Neural cell (in vitro differentiated cells): Measurements from ENCODE around the gene PDE11A. TPM values are rescaled to one million over a fixed set of nuclear protein-coding genes. Genes with fewer than 3 reads are reported as not detected.

Source experiments
- H2AFZ ChIP-seq: fragments of 200-600, 300-800 bp; sonication (generic), shearing (Covaris generic); 2 replicates; pipeline ENCODE4 v1.6.0; 2014; ENCODE audit warnings: low read depth, mild to moderate bottlenecking, antibody characterized with exemption, low read length, moderate library complexity
- H3F3A ChIP-seq: fragments of 200-600 bp; shearing (Covaris generic); 2 replicates; pipeline ENCODE4 v1.6.1; 2016; ENCODE audit warnings: mild to moderate bottlenecking, moderate library complexity, mixed read lengths, antibody characterized with exemption, low read length; ENCODE audit not compliant: insufficient read depth, poor library complexity, severe bottlenecking
- H3K27ac ChIP-seq: fragments of 200-600, 300-800 bp; sonication (generic), shearing (Covaris generic); 2 replicates; pipeline ENCODE4 v1.5.1; 2014; ENCODE audit warnings: mild to moderate bottlenecking, low read length, moderate library complexity
- H3K27me3 ChIP-seq: fragments of 300-800, 200-600 bp; sonication (generic), shearing (Covaris generic); 2 replicates; pipeline ENCODE4 v1.6.0; 2014; ENCODE audit warnings: mild to moderate bottlenecking, low read depth, low read length, moderate library complexity; ENCODE audit not compliant: insufficient read depth
- H3K36me3 ChIP-seq: fragments of 300-800, 200-600 bp; sonication (generic), shearing (Covaris generic); 2 replicates; pipeline ENCODE4 v1.5.1; 2014; ENCODE audit warnings: mild to moderate bottlenecking, antibody characterized with exemption, low read length, moderate library complexity; ENCODE audit not compliant: insufficient read depth
- H3K4me2 ChIP-seq: fragments of 300-800, 200-600 bp; sonication (generic), shearing (Covaris generic); 2 replicates; pipeline ENCODE4 v1.6.0; 2014; ENCODE audit warnings: mild to moderate bottlenecking, low read length
- H3K4me3 ChIP-seq: fragments of 300-800, 200-600 bp; sonication (generic), shearing (Covaris generic); 2 replicates; pipeline ENCODE4 v1.5.1; 2014; ENCODE audit warnings: mild to moderate bottlenecking, low read length, moderate library complexity
- H3K79me2 ChIP-seq: fragments of 200-600 bp; shearing (Covaris generic); replicated peaks from 2 replicates; pipeline ENCODE4 v1.6.0; 2014; ENCODE audit warnings: mild to moderate bottlenecking, low read length, moderate library complexity; ENCODE audit not compliant: insufficient read depth
- H3K9ac ChIP-seq: fragments of 300-800, 200-600 bp; sonication (generic), shearing (Covaris generic); 2 replicates; pipeline ENCODE4 v1.6.1; 2016; ENCODE audit warnings: mild to moderate bottlenecking, low read length, mixed read lengths
- H3K9me2 ChIP-seq: fragments of 200-600 bp; shearing (Covaris generic); 2 replicates; pipeline ENCODE4 v1.6.1; 2016; ENCODE audit warnings: mild to moderate bottlenecking, low read length, mixed read lengths; ENCODE audit not compliant: insufficient read depth
- H3K9me3 ChIP-seq: fragments of 200-600, 300-800 bp; sonication (generic), shearing (Covaris generic); 2 replicates; pipeline ENCODE4 v1.6.1; 2016; ENCODE audit warnings: mild to moderate bottlenecking, mixed run types, low read length, moderate library complexity, mixed read lengths
- H4K20me1 ChIP-seq: fragments of 200-600 bp; shearing (Covaris generic); 2 replicates; pipeline ENCODE4 v1.6.1; 2016; ENCODE audit warnings: mild to moderate bottlenecking, mixed run types; ENCODE audit not compliant: insufficient read depth
- CTCF ChIP-seq: fragments of 450-650 bp; IDR thresholded peaks from 2 replicates; pipeline ENCODE4 v1.5.1; 2014; ENCODE audit warnings: antibody characterized with exemption, mild to moderate bottlenecking, moderate library complexity; ENCODE audit not compliant: poor library complexity, severe bottlenecking
- EP300 ChIP-seq: fragments of 450-650 bp; conservative IDR thresholded peaks from 2 replicates; pipeline ENCODE4 v1.6.1; 2014; ENCODE audit warnings: antibody characterized with exemption, mild to moderate bottlenecking, moderate library complexity; ENCODE audit not compliant: poor library complexity, severe bottlenecking
- EZH2 ChIP-seq: fragments of 200-600, 300-800 bp; shearing (Covaris generic), sonication (generic); IDR thresholded peaks from 2 replicates; pipeline ENCODE4 v1.6.1; 2014; ENCODE audit warnings: antibody characterized with exemption, low read length, borderline replicate concordance, mild to moderate bottlenecking; ENCODE audit not compliant: insufficient read depth, poor library complexity, severe bottlenecking
- MXI1 ChIP-seq: fragments of 450-650 bp; conservative IDR thresholded peaks from 2 replicates; pipeline ENCODE4 v1.6.1; 2014; ENCODE audit warnings: antibody characterized with exemption, mild to moderate bottlenecking; ENCODE audit not compliant: poor library complexity, severe bottlenecking
- POLR2AphosphoS5 ChIP-seq: IDR thresholded peaks from 2 replicates; pipeline ENCODE4 v1.6.1; 2012
- RAD21 ChIP-seq: fragments of 450-650 bp; conservative IDR thresholded peaks from 2 replicates; pipeline ENCODE4 v1.6.1; 2014; ENCODE audit warnings: antibody characterized with exemption, mild to moderate bottlenecking, moderate library complexity
- REST ChIP-seq: IDR thresholded peaks from 2 replicates; pipeline ENCODE4 v1.6.1; 2012; ENCODE audit warnings: borderline replicate concordance
- SMC3 ChIP-seq: fragments of 450-650 bp; conservative IDR thresholded peaks from 2 replicates; pipeline ENCODE4 v1.6.1; 2014; ENCODE audit warnings: antibody characterized with exemption, mild to moderate bottlenecking, moderate library complexity; ENCODE audit not compliant: poor library complexity
- TAF1 ChIP-seq: IDR thresholded peaks from 2 replicates; pipeline ENCODE4 v1.6.1; 2012; ENCODE audit warnings: low read depth
- polyA plus RNA-seq: library from polyadenylated mRNA; depleted of rRNA; stranded (reverse); fragments of >200 nt; gene quantifications from 2 replicates; pipeline ENCODE4 v1.2.3, GENCODE V29; 2014

PDE11A gene
- polyA plus RNA-seq, 1 donor from 2014 or later = 0.89 TPM

- TF ChIP-seq CTCF (no peak), EZH2 (no peak), POLR2AphosphoS5 (no peak), TAF1 (no peak), EP300 (no peak), SMC3 (no peak), REST (no peak), MXI1 (no peak), RAD21 (no peak)
- Histone ChIP-seq H2AFZ (no peak overlapping the region), H3F3A (no peaks in the 10 kb centered on the region), H3K36me3 (no peaks in the 10 kb centered on the region), H4K20me1 (no peaks in the 10 kb centered on the region), H3K27me3 (no peaks in the 10 kb centered on the region), H3K9me3 (no peaks in the 10 kb centered on the region), H3K4me3 (no peak overlapping the region), H3K27ac (no peak overlapping the region), H3K9ac (no peak overlapping the region), H3K9me2 (no peaks in the 10 kb centered on the region), H3K4me2 (no peak overlapping the region), H3K79me2 (no peaks in the 10 kb centered on the region)
Observed at GRCh38 chr2:177641331-177641730, 431.2 kb downstream of the PDE11A start.

DNA sequence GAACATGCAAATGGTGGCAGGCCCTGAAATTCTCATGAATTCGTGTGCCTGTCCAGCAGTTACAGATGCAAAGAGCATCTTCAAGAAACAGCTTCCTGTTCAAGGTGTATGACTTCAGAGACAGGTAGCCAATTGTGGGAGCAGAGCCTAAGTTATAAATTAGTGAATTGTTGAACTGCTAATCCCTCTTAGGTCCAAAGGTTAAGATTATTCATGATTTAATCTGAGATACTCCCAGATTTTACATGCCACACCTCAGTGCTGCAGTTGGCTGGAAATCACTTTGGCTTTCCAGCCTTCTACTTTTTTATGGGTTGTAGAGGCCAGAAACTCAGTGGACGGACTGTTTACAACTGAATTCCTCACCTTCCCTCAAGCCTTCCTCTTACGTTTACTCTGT is 432.2 kb downstream of the PDE11A start:
- no peak for TF ChIP-seq RAD21
- no peak for TF ChIP-seq EZH2
- no peak for TF ChIP-seq POLR2AphosphoS5
- no peak for TF ChIP-seq SMC3
- no peak for TF ChIP-seq CTCF
- TF ChIP-seq TAF1 = no peak
- TF ChIP-seq REST = no peak
- no peak for TF ChIP-seq MXI1
- no peak for TF ChIP-seq EP300
- Histone ChIP-seq H3K79me2 (no peaks in the 10 kb centered on the region), H3K4me2 (no peak overlapping the region), H3K9ac (no peak overlapping the region), H3K4me3 (no peak overlapping the region), H3K27me3 (no peaks in the 10 kb centered on the region), H3K27ac (no peak overlapping the region), H3K9me3 (no peaks in the 10 kb centered on the region), H4K20me1 (no peaks in the 10 kb centered on the region), H3K9me2 (no peaks in the 10 kb centered on the region), H3K36me3 (no peaks in the 10 kb centered on the region), H3F3A (no peaks in the 10 kb centered on the region), H2AFZ (no peak overlapping the region)
